Small intestine (tissue), 7 donors: ENCODE data around the gene CLSTN3. TPM values are rescaled to one million over a fixed set of nuclear protein-coding genes. Genes with fewer than 3 reads are reported as not detected.
A peak's percentile ranks its signal among the peaks of the same experiment; 100 is the strongest.

Experiments used
- DNase-seq, 2 donors: peaks; one replicate each; pipeline versions ENCODE4 v3.0.0 to v3.0.0-alpha.2; 2013
- FAIRE-seq: peaks from 2 replicates; lab custom pipeline; 2012; peaks lifted over from hg19 to GRCh38; lab: Jason Lieb, UNC
- H3K27ac ChIP-seq, 3 donors: one replicate each; pipeline ENCODE4 v1.5.1; 2013; ENCODE audit warnings: low read length in 2 of 3, mild to moderate bottlenecking in 2 of 3, control low read depth in 1 of 3, inconsistent platforms in 1 of 3, low read depth in 1 of 3, moderate library complexity in 1 of 3
- H3K27me3 ChIP-seq, 3 donors: one replicate each; pipeline ENCODE4 v1.6.1; 2013; ENCODE audit warnings: low read length in 3 of 3, inconsistent platforms in 1 of 3; ENCODE audit not compliant: control insufficient read depth in 3 of 3, insufficient read depth in 3 of 3
- H3K36me3 ChIP-seq, 3 donors: one replicate each; pipeline ENCODE4 v1.6.1; 2013; ENCODE audit warnings: low read length in 3 of 3, inconsistent platforms in 1 of 3, low read depth in 1 of 3, mild to moderate bottlenecking in 1 of 3, moderate library complexity in 1 of 3; ENCODE audit not compliant: control insufficient read depth in 3 of 3, insufficient read depth in 2 of 3
- H3K4me1 ChIP-seq, 3 donors: one replicate each; pipeline ENCODE4 v1.6.1; 2013; ENCODE audit warnings: low read length in 2 of 3, inconsistent platforms in 1 of 3, low read depth in 1 of 3, mild to moderate bottlenecking in 1 of 3, moderate library complexity in 1 of 3; ENCODE audit not compliant: control insufficient read depth in 3 of 3, insufficient read depth in 2 of 3
- H3K4me3 ChIP-seq, 3 donors: one replicate each; pipeline ENCODE4 v1.5.1; 2013; ENCODE audit warnings: low read length in 3 of 3, control low read depth in 1 of 3, inconsistent platforms in 1 of 3, low read depth in 1 of 3, mild to moderate bottlenecking in 1 of 3, moderate library complexity in 1 of 3
- H3K9me3 ChIP-seq, 2 donors: one replicate each; pipeline ENCODE4 v1.6.1; 2013; ENCODE audit warnings: low read depth in 1 of 2, low read length in 1 of 2; ENCODE audit not compliant: control insufficient read depth in 2 of 2, insufficient read depth in 1 of 2
- WGBS, 3 donors: extraction: QIAGEN DNeasy Blood & Tissue Kit; methylation state at CpG; one replicate each; pipeline ENCODE4 v1.1.7; 2013; 5-methylcytosine and 5-hydroxymethylcytosine counted together
- polyA plus RNA-seq, 4 donors: library from polyadenylated mRNA; stranded (reverse) in 3 of 4; unstranded in 1 of 4; fragments of 200-250 nt in 3 of 4; fragments of 120-200 nt in 1 of 4; gene quantifications; one replicate each; pipeline versions ENCODE4 v1.2.1 to v1.2.3, GENCODE V29; 2013
- donor health status: healthy with polysubstance abuse.
- donor health status: control.
- donor health status: control.
- donor health status: Bipolar disorder and iron deficiency.
- donor health status: healthy.

Gene CLSTN3
- polyA plus RNA-seq, 4 donors, result 6.5 to 61.6 (median 13.8) TPM

- Histone ChIP-seq H3K27me3 (no peaks in the 10 kb centered on the region), H3K27ac (peak overlapping the region; percentile 90 to 98 (median 91)), H3K4me1 (peaks cover 0 to 15% (median 2%) of the 10 kb centered on the region in 3 donors), H3K36me3 (peaks cover 0 to 23% (median 6%) of the 10 kb centered on the region in 3 donors), H3K4me3 (peak overlapping the region; percentile 59 to 74 (median 71)), H3K9me3 (no peaks in the 10 kb centered on the region)
- FAIRE-seq, result no peak
- WGBS, 3 donors, result 21 to 40% (median 21%) methylated on average over 3 of the region's 3 CpGs
- no peak for DNase-seq
Measured at GRCh38 chr12:7107636-7108002, 22.6 kb upstream of the CLSTN3 start.

GRCh38 chr12:7108003-7108795 lies 22.0 kb upstream of the CLSTN3 start:
- Histone ChIP-seq H3K9me3 (no peaks in the 10 kb centered on the region), H3K36me3 (peaks cover 0 to 22% (median 6%) of the 10 kb centered on the region in 3 donors), H3K4me1 (peaks cover 0 to 12% (median 2%) of the 10 kb centered on the region in 3 donors), H3K27me3 (no peaks in the 10 kb centered on the region), H3K4me3 (peak overlapping the region; percentile 59 to 74 (median 71)), H3K27ac (peak overlapping the region; percentile 90 to 98 (median 91))
- FAIRE-seq (no peak), DNase-seq (peak; percentile 78 to 94)
- WGBS, 3 donors, result 1 to 4% (median 1%) methylated on average over 23 to 30 of the region's 30 CpGs

- Histone ChIP-seq H3K36me3 (peaks cover 0 to 27% (median 3%) of the 10 kb centered on the region in 3 donors), H3K27me3 (no peaks in the 10 kb centered on the region), H3K4me1 (peaks cover 0 to 12% (median 2%) of the 10 kb centered on the region in 3 donors), H3K27ac (peak within 1 kb of the TSS; percentile 90 to 98 (median 91)), H3K9me3 (no peaks in the 10 kb centered on the region), H3K4me3 (peak within 1 kb of the TSS; percentile 59 to 74 (median 71))
- FAIRE-seq (no peak), DNase-seq (peak; percentile 83 to 92)
- WGBS, 3 donors, result 9 to 13% (median 11%) methylated on average over 19 to 23 of the region's 23 CpGs
Measured at GRCh38 chr12:7108796-7109571, 21.2 kb upstream of the CLSTN3 start, which contains the start of gene C1RL. Gene C1RL, minus strand, starts transcription at chr12:7109214. Its CDS starts 34 bp downstream, at chr12:7109180.

DNA sequence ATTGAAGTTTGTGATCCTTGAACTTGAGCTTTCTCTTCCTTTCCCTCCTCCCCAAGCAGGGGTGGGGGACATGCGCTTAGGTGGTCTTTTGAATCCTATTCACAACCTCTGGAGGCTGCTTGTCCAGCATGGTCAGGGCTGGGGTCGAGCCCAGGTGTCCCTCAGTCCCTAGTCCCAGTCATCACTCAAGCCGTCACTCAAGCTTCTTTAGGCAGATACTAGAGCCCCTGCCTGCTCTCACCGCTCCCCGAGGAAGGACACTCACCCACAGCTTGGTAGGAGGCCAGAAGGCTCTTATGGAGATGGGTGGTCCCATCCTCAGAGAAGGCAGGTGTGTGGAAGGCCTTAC lies 20.6 kb upstream of the CLSTN3 start:
- Histone ChIP-seq H3K36me3 (peaks cover 0 to 22% (median 0%) of the 10 kb centered on the region in 3 donors), H3K9me3 (no peaks in the 10 kb centered on the region), H3K4me1 (peaks cover 0 to 9% (median 2%) of the 10 kb centered on the region in 3 donors), H3K27ac (peak overlapping the region in 1 of 3 donors; percentile 27), H3K27me3 (no peaks in the 10 kb centered on the region), H3K4me3 (peak overlapping the region in 1 of 3 donors; percentile 74)
- 55 to 68% (median 61%) methylated on average over 5 of the region's 5 CpGs for WGBS, 3 donors
- FAIRE-seq (no peak), DNase-seq (no peak)

DNA sequence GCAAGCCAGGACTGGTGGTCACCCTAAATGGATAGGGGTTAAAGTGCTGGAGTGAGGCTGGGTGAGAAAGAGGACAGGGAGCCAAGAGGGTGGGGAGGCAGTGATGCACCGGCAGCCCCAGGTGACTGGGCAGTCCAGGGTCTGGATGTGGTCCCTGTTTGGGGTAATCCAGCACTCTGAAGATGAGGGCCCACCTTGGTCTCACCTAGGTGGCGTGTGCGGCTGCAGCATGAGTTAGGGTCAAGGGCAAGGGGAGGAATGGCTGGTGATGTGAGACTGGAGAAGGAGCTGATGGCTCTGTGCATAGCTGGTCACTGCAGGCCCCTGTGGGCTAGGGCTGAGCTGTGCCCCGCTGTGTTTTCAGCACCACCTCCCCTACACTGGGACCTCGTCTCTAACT lies 19.5 kb upstream of the CLSTN3 start:
- 91 to 93% (median 93%) methylated on average over 5 of the region's 5 CpGs for whole genome bisulfite sequencing, 3 donors
- Histone ChIP-seq H3K4me3 (no peak overlapping the region), H3K27ac (no peak overlapping the region), H3K4me1 (peaks cover 0 to 9% (median 2%) of the 10 kb centered on the region in 3 donors), H3K27me3 (no peaks in the 10 kb centered on the region), H3K36me3 (peaks cover 0 to 27% (median 0%) of the 10 kb centered on the region in 3 donors), H3K9me3 (no peaks in the 10 kb centered on the region)
- DNase-seq (no peak), FAIRE-seq (no peak)

DNA sequence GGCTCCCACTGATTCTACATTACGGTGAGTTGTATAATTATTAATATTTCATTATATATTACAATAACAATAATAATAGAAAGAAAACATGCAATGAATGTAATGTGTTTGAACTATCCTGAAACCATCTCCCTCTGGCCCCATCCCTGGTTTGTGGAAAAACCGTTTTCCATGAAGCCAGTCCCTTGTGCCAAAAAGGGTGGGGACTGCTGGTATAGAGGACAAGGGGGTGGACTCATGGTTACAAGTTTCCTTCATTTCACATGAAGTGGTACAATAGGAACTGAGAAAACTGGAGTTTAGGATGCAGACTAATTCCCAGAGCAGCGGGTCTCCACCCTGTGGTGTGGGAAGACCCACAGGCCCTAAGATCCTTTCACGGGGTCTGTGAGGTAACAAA lies 18.1 kb upstream of the CLSTN3 start:
- H3K27ac ChIP-seq, result no peak overlapping the region

DNA sequence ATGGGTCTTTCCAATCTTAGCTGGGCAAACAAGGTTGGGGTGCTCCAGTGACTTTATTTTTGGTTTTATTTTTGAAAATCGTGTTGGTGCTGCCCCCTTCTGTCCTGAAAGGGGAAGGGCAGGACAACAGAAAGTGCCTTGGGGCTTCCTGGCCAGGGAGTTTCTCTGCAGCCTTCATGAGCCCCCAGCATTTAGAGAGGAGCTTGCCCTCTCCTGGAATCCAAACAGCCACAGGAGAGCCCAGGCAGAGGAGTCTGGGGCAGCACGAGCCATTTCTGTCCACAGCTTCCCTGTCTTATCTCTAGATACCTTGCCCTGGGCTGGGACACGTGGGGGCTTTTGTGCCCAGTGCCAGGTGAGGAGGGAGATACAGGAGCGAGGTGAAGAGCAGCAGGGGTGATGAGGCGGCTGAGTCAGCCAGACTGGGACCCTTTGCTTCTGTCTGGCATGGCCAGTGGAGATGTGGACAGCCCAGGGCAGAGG lies 16.7 kb upstream of the CLSTN3 start:
- FAIRE-seq (no peak), DNase-seq (peak; percentile 42 to 55)
- peaks cover 0 to 21% (median 3%) of the 10 kb centered on the region in 3 donors for H3K4me1 ChIP-seq
- no peaks in the 10 kb centered on the region for H3K27me3 ChIP-seq
- WGBS, 3 donors, result 24 to 41% (median 26%) methylated on average over 4 to 5 of the region's 5 CpGs
- no peak overlapping the region for H3K4me3 ChIP-seq
- no peaks in the 10 kb centered on the region for H3K9me3 ChIP-seq
- no peak overlapping the region for H3K27ac ChIP-seq
- H3K36me3 ChIP-seq, result peaks cover 0 to 51% (median 0%) of the 10 kb centered on the region in 3 donors

More for the DNA sequence above, 18.1 kb upstream of the CLSTN3 start:
- DNase-seq (no peak), FAIRE-seq (no peak)
- no peaks in the 10 kb centered on the region for H3K27me3 ChIP-seq
- H3K4me1 ChIP-seq, result peaks cover 0 to 9% (median 2%) of the 10 kb centered on the region in 3 donors
- H3K9me3 ChIP-seq, result no peaks in the 10 kb centered on the region
- peaks cover 0 to 39% (median 0%) of the 10 kb centered on the region in 3 donors for H3K36me3 ChIP-seq
- no peak overlapping the region for H3K4me3 ChIP-seq
- WGBS, 3 donors, result 74 to 87% (median 83%) methylated on average over 4 of the region's 4 CpGs

DNA sequence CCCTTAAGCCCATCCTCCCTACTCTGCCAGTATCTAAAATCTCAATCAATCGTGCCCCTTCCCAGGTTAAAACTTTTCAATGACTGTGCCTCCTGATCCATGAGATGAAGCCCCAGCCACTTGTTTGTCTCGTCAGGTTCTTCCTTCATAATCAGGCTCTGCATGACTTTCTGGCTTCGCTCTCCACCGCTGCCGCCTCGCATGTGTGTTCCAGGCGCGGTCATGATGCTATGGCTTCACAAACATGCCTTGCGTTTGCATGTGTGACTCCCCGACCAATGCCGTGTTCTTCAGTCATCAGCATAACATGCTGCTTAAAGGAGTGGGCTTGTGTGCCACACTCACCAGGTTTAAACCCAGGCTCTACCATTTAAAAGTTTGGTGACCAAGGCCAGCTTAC lies 16.2 kb upstream of the CLSTN3 start:
- FAIRE-seq (no peak), DNase-seq (no peak)
- H3K4me1 ChIP-seq, result peaks cover 0 to 22% (median 3%) of the 10 kb centered on the region in 3 donors
- peaks cover 0 to 53% (median 0%) of the 10 kb centered on the region in 3 donors for H3K36me3 ChIP-seq
- no peaks in the 10 kb centered on the region for H3K27me3 ChIP-seq
- no peak overlapping the region for H3K27ac ChIP-seq
- no peaks in the 10 kb centered on the region for H3K9me3 ChIP-seq
- WGBS, 3 donors, result 92 to 95% (median 94%) methylated on average over 11 of the region's 11 CpGs
- no peak overlapping the region for H3K4me3 ChIP-seq
